EH (cell line): ENCODE measurements around the gene SNRPD1.
"Not testable (repeated sequence)": the region's sequence is repeated elsewhere in the genome, so short reads cannot be mapped to it uniquely, and the experiment has no call there.

Source experiments
- DNase-seq: peaks from one replicate; pipeline ENCODE4 v3.0.0-alpha.2; 2015; ENCODE audit warnings: low read depth

SNRPD1 gene

DNA sequence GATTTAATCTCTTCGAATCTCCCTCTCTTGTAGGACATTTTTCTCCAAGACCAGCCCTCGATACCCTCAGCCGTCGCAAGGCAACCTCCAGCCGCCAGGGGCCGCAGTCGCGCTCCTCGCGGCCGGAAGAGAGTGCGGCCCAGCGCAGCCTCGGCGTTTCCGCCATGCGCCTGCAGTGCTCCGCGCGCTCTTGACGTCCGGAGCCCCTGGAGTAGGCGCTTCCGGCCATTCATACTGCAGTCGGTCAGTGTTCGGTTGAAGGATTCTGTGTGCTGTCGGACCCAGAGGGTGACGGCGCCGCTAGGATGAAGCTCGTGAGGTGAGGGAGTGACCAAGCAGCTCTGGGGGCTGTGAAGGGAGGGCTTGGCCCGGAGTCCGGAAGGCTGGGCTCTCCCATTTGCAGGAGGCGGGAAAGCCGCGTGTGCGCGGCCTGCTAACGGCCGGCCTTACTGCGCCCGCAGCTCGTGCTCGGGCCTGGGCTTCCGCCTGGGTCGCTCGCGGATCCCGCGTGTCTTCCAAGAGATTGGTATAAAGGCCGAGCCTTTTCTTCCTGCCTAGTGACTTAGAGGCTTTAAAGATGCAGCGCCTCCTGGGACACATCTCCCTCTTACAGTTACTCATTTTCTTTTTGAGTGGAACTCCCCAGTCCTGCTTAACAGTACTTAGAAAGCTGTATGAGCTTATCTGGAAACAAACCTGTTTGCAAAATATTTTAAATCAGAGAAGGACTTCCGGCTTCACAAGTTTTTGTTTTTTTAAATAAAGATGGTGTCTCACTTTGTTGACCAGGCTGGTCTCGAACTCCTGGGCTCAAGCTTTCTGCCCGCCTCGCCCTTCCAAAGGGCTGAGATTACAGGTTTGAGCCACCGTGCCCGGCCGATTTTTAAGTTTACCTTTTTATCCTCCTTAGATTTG is at the start of gene SNRPD1:
TSS of gene SNRPD1 (plus strand) at position 190 of the 915 bp plus-strand sequence. CDS start at position 306, 116 bp downstream.
- DNase-seq, result peak; percentile 90

DNA sequence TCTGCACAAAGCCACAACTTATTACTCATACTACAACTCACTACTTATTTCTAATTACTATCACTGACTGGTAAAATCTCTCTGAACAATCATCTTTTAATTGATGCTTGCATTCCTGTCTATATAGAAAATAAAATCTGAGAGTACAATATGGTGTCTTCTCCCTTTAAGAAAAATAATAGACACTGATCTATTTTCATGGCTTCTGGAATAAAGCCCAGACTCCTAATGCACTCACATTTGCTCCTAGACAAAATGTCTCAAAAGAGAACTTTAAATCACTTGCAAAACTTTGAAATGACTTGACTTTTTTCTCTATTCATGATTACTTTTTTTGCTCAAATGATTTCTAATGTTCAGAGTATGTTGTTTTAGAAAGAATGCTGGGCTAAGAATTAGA is 40.3 kb upstream of the SNRPD1 start:
- peak; percentile 26 for DNase-seq

GRCh38 chr18:21575656-21576055 is 36.5 kb upstream of the SNRPD1 start:
- no peak for DNase-seq

DNA sequence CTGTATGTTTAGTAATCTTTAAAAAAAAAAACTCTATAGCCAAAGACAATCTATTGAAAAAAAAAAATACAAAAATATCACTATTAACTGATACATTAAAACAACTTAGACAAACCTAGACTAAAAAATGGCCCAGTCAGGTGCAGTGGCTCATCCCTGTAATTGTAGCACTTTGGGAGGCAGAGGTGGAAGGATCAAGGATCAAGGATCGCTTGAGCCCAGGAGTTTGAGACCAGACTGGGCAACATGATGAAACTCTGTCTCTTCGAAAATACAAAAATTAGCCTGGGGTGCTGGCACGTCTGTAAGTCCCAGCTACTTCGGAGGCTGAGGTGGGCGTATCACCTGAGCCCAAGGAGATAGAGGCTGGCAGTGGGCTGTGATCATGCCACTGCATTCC is 27.7 kb upstream of the SNRPD1 start:
- no peak for DNase-seq

DNA sequence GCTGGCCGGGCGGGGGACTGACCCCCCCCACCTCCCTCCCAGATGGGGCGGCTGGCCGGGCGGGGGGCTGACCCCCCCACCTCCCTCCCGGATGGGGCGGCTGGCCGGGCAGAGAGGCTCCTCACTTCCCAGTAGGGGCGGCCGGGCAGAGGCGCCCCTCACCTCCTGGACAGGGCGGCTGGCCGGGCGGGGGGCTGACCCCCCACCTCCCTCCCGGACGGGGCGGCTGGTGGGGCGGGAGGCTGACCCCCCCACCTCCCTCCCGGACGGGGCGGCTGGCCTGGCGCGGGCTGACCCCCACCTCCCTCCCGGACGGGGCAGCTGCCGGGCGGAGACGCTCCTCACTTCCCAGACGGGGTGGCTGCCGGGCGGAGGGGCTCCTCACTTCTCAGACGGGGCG is 19.8 kb upstream of the SNRPD1 start:
- DNase-seq, result not testable (repeated sequence)

- no peak for DNase-seq
These were observed 18.4 kb upstream of the SNRPD1 start for GRCh38 chr18:21593540-21594257.

DNA sequence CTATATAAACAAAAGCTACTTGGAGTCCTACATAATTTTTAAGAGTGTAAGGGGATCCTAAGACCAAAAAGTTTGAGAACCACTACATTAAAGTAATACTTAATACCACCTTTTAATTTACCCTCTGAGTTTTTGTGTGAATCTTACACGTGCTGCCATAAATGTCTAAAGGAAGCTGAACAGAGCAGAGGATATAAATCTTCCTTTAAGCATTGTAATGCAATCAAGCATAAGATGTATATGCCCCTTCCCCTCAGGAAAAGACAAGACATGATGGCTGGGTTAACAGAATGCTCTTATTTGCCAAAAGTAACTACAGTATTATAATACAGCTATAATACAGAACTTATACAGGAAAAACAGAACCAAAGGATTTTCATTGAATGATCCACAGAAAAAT is 14.5 kb upstream of the SNRPD1 start:
- no peak for DNase-seq

- no peak for DNase-seq
These were observed 13.2 kb upstream of the SNRPD1 start for GRCh38 chr18:21598726-21599584.

DNA sequence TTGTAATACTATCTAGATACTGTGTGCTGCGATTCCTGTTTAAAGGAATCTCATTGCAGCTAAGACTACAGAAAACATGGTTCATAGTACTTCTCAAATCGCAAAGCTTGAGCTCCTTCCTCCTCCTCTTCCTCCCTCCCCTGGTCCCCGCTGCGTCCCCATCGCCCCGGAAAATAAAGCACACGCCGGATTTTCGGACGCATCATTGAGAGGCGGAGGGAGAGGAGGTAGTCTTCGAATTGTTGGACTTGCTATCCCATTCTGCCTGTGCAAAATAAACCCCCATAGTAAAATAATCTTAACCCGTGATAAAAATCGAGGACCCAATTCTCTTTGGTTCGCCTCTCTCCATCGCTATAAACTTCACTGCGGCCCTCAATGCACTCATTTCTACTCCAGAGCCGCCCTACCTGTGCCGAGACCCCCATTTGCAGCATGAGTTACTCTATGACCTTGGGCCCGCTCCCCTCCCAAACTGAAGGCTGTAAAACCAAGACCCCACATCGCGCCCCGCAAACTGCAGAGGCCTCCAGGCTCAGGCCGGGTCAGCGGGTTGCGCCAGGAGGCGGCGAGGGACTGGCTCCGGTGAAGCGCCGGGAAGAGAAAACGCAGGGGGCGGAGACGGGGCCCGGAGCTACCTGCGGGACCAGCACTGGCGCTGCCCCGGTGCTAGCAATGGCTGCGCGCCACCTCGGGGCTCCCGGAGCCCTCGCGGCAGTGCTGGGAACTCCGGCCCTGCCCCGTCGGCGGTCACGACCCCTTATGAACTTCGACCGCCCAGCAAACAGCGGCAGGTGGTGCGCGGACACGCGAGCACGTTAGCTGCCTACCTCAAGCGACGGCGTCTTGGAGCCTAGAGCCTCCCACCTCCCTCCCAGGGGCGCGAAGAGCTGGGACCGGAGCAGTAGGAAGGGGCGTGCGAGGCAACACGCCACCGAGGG is 12.3 kb upstream of the SNRPD1 start:
- DNase-seq, result peak; percentile 15

- peak; percentile 99 for DNase-seq
These were observed 11.3 kb upstream of the SNRPD1 start, which contains the start of gene ESCO1 for GRCh38 chr18:21600526-21601410. ESCO1 (minus strand) TSS chr18:21600704; CDS start chr18:21574843, 25,861 bp downstream.

DNA sequence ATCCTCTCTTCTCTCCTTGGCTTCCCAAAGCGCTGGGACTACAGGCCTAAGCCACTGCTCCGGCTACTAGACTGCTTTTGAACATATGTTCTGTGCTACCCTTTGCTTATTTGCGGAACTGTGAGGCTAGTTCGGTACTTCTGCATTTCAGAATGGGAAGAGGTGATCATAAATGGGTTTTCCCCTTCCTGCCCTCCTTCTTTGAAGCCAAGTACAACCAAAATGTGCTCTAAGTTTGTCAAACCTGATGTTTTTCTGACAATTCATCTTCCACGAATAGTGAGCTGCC is 9.9 kb upstream of the SNRPD1 start:
- DNase-seq, result no peak

- peak; percentile 2 for DNase-seq
These were observed 7.4 kb upstream of the SNRPD1 start for GRCh38 chr18:21604671-21605070.

GRCh38 chr18:21605213-21605612 is 6.9 kb upstream of the SNRPD1 start:
- DNase-seq, result no peak

DNA sequence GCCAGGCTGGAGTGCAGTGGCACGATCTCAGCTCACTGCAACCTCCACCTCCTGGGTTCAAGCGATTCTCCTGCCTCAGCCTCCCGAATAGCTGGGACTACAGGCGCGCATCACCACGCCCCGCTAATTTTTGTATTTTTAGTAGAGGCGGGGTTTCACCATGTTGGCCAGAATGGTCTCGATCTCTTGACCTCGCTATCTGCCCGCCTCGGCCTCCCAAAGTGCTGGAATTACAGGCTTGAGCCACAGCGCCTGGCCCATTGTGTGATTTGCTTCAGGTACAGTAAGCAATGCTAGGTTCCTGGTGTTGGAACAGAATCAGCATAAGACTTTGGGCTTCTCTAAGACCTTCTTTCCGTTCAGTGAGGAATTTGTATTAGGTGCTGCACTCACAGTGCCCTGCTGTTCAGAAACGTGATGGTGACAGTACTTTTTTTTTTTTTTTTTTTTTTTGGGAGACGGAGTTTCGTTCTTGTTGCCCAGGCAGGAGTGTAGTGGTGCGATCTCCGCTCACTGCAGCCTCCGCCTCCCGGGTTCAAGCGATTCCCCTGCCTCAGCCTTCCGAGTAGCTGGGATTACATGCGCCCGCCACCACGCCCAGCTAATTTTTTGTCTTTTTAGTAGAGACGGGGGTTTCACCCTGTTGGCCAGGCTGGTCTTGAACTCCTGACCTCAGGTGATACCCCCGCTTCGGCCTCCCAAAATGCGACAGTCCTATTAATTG is 551 bp upstream of the SNRPD1 start:
- peak; percentile 4 for DNase-seq

DNA sequence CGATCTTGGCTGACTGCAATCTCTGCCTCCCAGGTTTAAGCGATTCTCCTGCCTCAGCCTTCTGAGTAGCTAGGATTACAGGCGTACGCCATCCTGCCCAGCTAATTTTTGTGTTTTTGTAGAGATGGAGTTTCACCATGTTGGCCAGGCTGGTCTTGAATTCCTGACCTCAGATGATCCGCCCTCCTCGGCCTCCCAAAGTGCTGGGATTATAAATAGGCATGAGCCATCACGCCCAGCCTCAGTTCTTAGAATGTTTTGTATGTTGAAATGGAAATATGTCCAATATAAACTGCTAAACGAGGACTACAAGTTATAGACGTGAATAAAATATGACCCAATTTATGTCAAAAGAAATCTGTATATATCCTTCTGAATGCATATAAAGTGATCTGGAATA is 9.5 kb downstream of the SNRPD1 start:
- not testable (repeated sequence) for DNase-seq

DNA sequence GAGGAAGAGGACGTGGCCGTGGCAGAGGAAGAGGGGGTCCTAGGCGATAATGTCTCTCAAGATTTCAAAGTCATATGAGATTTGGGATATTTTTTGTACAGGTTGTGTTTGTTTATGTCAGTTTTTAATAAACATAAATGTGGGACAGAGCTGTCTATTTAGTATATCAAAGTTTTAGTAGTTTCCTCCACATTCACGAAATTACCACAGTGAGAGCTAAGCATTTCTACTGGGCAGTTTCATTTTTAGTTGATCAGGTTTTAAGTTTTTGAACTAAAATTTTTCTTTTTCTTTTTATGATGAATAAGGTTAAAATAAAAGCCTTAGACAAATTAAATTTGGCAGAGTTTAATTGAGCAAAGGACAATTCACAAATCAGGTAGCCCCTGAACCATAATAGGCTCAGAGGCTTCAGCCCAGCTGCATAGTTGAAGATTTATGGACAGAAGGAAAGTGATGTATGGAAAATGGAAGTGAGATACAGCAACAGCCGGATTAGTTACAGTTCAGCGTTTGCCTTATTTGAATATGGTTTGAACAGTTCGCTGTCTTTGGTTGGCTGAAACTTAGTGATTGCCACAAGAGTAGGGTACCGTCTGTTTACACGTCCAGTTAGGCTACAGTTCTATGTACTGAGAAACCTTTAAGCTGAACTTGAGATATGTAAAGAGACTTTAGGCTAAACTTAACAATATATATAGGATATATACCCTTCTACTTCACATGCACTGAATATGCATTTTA is 17.1 kb downstream of the SNRPD1 start:
- no peak for DNase-seq

DNA sequence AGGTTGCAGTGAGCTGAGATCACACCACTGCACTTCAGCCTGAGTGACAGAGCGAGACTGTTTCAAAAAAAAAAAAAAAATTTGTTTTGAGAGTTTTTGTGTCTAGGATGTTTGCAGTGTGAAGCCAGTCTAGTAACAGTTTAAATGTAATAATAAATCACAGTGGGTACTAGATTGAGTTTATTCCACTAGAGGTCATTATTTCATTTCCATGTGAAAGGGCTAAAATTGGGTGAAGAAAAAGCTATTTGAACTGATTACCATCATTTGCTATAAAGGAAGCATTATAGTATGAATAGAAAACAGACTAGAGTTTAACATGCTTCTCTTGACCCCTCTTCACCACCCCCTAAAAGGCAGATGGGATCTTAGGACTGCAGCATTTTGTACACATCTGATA is 20.3 kb downstream of the SNRPD1 start:
- DNase-seq, result peak; percentile 6

DNA sequence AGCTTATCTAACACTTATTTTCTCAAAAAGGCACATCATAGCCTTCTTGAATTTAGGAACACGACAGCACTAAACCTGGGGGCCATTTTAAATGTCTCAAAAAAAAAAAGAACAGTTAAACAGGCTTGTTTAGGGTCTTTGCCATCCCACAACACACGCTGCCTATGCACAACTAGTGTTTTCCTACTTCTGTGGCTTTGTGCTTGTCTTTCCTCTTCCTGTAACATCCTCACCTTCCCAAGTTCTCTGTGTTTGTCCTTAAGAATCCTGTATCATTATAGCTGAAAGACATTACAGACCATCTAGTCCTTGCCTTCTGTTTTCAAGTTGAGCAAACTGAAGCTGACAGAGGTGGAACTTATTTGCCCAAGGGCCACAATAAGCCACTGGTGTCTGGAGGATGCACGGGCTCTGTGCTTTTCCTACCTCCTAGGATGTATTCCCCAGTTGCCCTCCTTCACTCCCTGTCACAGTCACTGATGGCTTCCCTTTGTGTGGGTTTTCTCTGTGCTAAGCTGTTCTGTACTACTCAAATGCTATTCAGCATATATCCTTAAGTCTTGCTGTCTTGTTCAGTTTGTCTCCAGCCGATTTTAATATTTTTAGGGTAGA is 22.6 kb downstream of the SNRPD1 start:
- DNase-seq, result no peak
